Thyroid gland (tissue), 4 donors: Measurements from ENCODE around the gene CPA2. TPM values are rescaled to one million over a fixed set of nuclear protein-coding genes. Genes with fewer than 3 reads are reported as not detected.

Source experiments
- DNase-seq, 2 donors: peaks; one replicate each; pipeline ENCODE4 v3.0.0-alpha.2; 2019
- H3K27ac ChIP-seq, 3 donors: fragments of 200-600 bp; sonication (generic); 1 replicate in 2 of 3; 2 replicates in 1 of 3; pipeline ENCODE4 v1.5.1; 2016 to 2019; ENCODE audit warnings: mild to moderate bottlenecking in 1 of 3, moderate library complexity in 1 of 3
- H3K27me3 ChIP-seq: fragments of 200-600 bp; sonication (generic); one replicate; pipeline ENCODE4 v1.5.1; 2019
- H3K36me3 ChIP-seq, 2 donors: fragments of 200-600 bp; sonication (generic); one replicate each; pipeline ENCODE4 v1.5.1; 2016 to 2019
- H3K4me1 ChIP-seq, 2 donors: fragments of 200-600 bp; sonication (generic); one replicate each; pipeline ENCODE4 v1.5.1; 2017 to 2019
- H3K4me3 ChIP-seq, 3 donors: fragments of 200-600 bp; sonication (generic); replicated peaks in 1 of 3; 1 replicate in 2 of 3; 2 replicates in 1 of 3; pipeline ENCODE4 v1.5.1; 2016; ENCODE audit warnings: mild to moderate bottlenecking in 1 of 3
- H3K9me3 ChIP-seq: fragments of 200-600 bp; sonication (generic); one replicate; pipeline ENCODE4 v1.5.1; 2017
- POLR2A ChIP-seq, 2 donors: fragments of 450-650 bp; IDR thresholded peaks; one replicate each; pipeline ENCODE4 v1.6.1; 2017; ENCODE audit warnings: antibody characterized with exemption in 2 of 2, mild to moderate bottlenecking in 2 of 2, moderate library complexity in 1 of 2
- WGBS, 2 donors: methylation state at CpG; one replicate each; pipeline ENCODE4 v1.1.5; 2017; 5-methylcytosine and 5-hydroxymethylcytosine counted together
- intact Hi-C: fragments of 100-400 bp; cut with DNase I; formaldehyde crosslinking; loops from one replicate; pipeline ENCODE4 v1.15.1; 2023
- total RNA-seq, 4 donors: library from RNA; depleted of rRNA; stranded (reverse); fragments of >200 nt; gene quantifications; one replicate each; pipeline ENCODE4 v1.2.3, GENCODE V29; 2016
- TF ChIP-seq, protein P1 (sequence below), 6 experiments: fragments of 200-600 bp in 3 of 6; fragments of 450-650 bp in 3 of 6; sonication (generic) in 3 of 6; IDR thresholded peaks; one replicate each; pipeline ENCODE4 v1.5.1; 2016 to 2019; ENCODE audit warnings: antibody characterized with exemption in 6 of 6, mild to moderate bottlenecking in 2 of 6, inconsistent platforms in 1 of 6, moderate library complexity in 1 of 6

Gene CPA2
- total RNA-seq, 4 donors from 2014 or later: not detected

GRCh38 chr7:130273933-130274255 lies 7.2 kb downstream of the CPA2 start:
- H3K36me3 ChIP-seq: no peaks in the 10 kb centered on the region
- 58 to 64% methylated on average over 11 of the region's 11 CpGs for whole genome bisulfite sequencing, 2 donors
- no peaks in the 10 kb centered on the region for H3K27me3 ChIP-seq
- TF ChIP-seq, protein P1, sequence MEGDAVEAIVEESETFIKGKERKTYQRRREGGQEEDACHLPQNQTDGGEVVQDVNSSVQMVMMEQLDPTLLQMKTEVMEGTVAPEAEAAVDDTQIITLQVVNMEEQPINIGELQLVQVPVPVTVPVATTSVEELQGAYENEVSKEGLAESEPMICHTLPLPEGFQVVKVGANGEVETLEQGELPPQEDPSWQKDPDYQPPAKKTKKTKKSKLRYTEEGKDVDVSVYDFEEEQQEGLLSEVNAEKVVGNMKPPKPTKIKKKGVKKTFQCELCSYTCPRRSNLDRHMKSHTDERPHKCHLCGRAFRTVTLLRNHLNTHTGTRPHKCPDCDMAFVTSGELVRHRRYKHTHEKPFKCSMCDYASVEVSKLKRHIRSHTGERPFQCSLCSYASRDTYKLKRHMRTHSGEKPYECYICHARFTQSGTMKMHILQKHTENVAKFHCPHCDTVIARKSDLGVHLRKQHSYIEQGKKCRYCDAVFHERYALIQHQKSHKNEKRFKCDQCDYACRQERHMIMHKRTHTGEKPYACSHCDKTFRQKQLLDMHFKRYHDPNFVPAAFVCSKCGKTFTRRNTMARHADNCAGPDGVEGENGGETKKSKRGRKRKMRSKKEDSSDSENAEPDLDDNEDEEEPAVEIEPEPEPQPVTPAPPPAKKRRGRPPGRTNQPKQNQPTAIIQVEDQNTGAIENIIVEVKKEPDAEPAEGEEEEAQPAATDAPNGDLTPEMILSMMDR (IDR thresholded peaks at IDR 0.05): no peak
- TF ChIP-seq POLR2A (IDR thresholded peaks at IDR 0.05): no peak
- no peaks in the 10 kb centered on the region for H3K9me3 ChIP-seq
- no peak overlapping the region for H3K27ac ChIP-seq
- peaks cover 0 to 6% of the 10 kb centered on the region in 2 donors for H3K4me1 ChIP-seq
- intact Hi-C loops: loop anchor here (10.0 kb wide), 1 partner anchor 211 kb away; no protein-coding TSS in a partner anchor
- no peak for DNase-seq
- H3K4me3 ChIP-seq: no peak overlapping the region

GRCh38 chr7:130274296-130274695 lies 7.6 kb downstream of the CPA2 start:
- H3K36me3 ChIP-seq: no peaks in the 10 kb centered on the region
- H3K27ac ChIP-seq: no peak overlapping the region
- peaks cover 0 to 6% of the 10 kb centered on the region in 2 donors for H3K4me1 ChIP-seq
- no peaks in the 10 kb centered on the region for H3K27me3 ChIP-seq
- no peaks in the 10 kb centered on the region for H3K9me3 ChIP-seq
- no peak for DNase-seq
- intact Hi-C loops: loop anchor here (10.0 kb wide), 1 partner anchor 211 kb away; no protein-coding TSS in a partner anchor
- WGBS, 2 donors: 69 to 79% methylated on average over 1 of the region's 1 CpG
- TF ChIP-seq POLR2A (IDR thresholded peaks at IDR 0.05): no peak
- TF ChIP-seq, protein P1 (IDR thresholded peaks at IDR 0.05): no peak
- no peak overlapping the region for H3K4me3 ChIP-seq

GRCh38 chr7:130274983-130275591 lies 8.4 kb downstream of the CPA2 start:
- H3K9me3 ChIP-seq: no peaks in the 10 kb centered on the region
- intact Hi-C loops: loop anchor here (10.0 kb wide), 1 partner anchor 210 kb away; no protein-coding TSS in a partner anchor
- H3K27ac ChIP-seq: no peak overlapping the region
- no peak for DNase-seq
- no peaks in the 10 kb centered on the region for H3K27me3 ChIP-seq
- peaks cover 0 to 6% of the 10 kb centered on the region in 2 donors for H3K4me1 ChIP-seq
- no peaks in the 10 kb centered on the region for H3K36me3 ChIP-seq
- no peak overlapping the region for H3K4me3 ChIP-seq
- TF ChIP-seq, protein P1 (IDR thresholded peaks at IDR 0.05): no peak
- TF ChIP-seq POLR2A (IDR thresholded peaks at IDR 0.05): no peak
- 75 to 85% methylated on average over 11 of the region's 11 CpGs for WGBS, 2 donors

GRCh38 chr7:130275826-130276297 lies 9.2 kb downstream of the CPA2 start:
- Histone ChIP-seq H3K36me3 (no peaks in the 10 kb centered on the region), H3K4me3 (no peak overlapping the region), H3K4me1 (peaks cover 0 to 6% of the 10 kb centered on the region in 2 donors), H3K27ac (no peak overlapping the region), H3K9me3 (no peaks in the 10 kb centered on the region), H3K27me3 (no peaks in the 10 kb centered on the region)
- 79 to 82% methylated on average over 5 of the region's 5 CpGs for WGBS, 2 donors
- intact Hi-C loops: loop anchor here (10.0 kb wide), 1 partner anchor 209 kb away; no protein-coding TSS in a partner anchor
- DNase-seq: no peak
- no peak for TF ChIP-seq POLR2A (IDR thresholded peaks at IDR 0.05)
- TF ChIP-seq, protein P1 (IDR thresholded peaks at IDR 0.05): no peak
